ENCODE data around the gene C3orf80.

DNA sequence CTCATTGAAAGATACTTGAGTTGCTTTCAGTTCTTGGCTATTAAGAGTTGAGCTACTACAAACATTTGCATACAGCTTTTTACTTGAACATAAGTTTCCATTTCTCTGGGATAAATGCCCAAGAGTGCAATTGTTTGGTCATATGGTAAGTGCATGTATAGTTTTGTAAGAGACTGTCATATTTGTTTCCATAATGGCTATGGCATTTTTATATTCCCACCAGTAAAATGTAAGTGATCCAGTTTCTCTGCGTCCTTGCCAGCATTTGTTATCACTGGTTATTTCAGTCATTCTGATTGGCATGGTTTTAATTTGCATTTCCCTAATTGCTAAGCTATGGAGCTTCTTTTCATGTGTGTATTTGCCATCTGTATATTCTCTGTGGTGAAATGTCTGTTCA is 22.5 kb downstream of the C3orf80 start:
- no peak for TF ChIP-seq JUNB (IDR thresholded peaks at IDR 0.05)
- TF ChIP-seq CTCF (IDR thresholded peaks at IDR 0.05 in 2 of 3, conservative IDR thresholded peaks at IDR 0.05 in 1 of 3; ENCODE audit: control insufficient read depth in 2 of 3, extremely low read depth in 1 of 3, insufficient read depth in 1 of 3, low read depth in 3 of 3, low read length in 3 of 3): no peak
- no peak for TF ChIP-seq POLR2A (IDR thresholded peaks at IDR 0.05; ENCODE audit: low read depth, low read length)
- no peak for TF ChIP-seq CHD1 (IDR thresholded peaks at IDR 0.05; ENCODE audit: low read depth, low read length)

Data from GM12878 (cell line).